ENCODE results near the gene TMEM138.

TMEM138 gene

DNA sequence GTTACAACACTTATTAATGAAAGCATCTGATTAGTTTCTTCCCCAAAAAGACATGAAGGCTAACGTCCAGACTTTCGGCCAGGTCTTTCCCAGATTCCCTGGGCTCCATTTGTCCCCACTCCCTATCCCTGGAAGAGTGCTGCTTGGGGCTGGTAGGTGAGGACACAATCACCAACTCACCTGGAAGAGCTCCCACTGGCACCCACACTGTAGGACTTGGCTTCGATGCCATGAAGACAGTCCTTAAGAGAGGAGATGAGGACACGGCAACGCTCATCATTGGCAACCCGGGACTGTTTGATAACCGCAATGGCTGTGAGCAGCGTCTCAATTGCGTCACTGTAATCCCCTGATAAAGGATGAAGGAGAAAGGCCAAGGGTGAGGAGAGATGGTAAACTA, 49.4 kb downstream of the TMEM138 start:
- no peak for DNase-seq

DNA sequence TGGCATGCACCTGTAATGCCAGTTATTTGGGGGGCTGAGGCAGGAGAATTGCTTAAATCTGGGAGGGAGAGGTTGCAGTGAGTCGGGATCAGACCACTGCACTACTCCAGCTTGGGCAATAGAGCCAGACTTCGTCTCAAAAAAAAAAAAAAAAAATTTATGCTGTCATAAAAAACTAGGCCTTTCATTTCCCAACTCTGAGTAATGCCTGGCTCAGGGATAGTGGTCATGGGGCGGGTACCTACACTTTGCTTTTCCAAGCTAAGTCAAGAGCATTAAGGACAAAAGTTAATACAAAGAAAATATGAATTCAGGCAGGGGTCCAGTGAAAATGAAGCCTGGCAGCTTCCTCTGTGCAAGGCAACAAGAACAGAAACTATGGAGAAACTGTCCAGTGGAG, 51.3 kb downstream of the TMEM138 start:
- no peak for DNase-seq

GRCh38 chr11:61414547-61414946, 52.4 kb downstream of the TMEM138 start:
- DNase-seq, result no peak

DNA sequence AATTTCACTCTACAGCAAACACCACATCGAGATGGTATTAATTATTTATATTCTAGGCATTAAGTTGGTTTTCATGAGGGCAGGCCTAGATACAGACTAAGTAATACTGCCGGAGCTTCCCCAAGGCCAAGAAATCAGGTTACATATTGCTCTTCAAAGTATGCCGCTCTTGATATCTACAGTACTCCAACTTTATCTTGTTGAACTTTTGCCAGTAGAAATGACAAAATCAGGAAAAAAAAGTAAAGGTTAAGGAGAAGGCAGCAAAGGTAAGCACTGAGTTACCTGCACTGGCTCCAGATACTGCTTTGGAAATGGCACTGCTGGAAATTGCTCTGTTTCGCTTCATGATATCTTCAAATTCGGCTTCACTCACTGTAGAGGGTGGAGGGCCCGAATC, 53.2 kb downstream of the TMEM138 start:
- no peak for DNase-seq

- no peak for DNase-seq
These were observed 54.8 kb downstream of the TMEM138 start for GRCh38 chr11:61416941-61417340.

GRCh38 chr11:61417670-61418069, 55.5 kb downstream of the TMEM138 start:
- no peak for DNase-seq

DNA sequence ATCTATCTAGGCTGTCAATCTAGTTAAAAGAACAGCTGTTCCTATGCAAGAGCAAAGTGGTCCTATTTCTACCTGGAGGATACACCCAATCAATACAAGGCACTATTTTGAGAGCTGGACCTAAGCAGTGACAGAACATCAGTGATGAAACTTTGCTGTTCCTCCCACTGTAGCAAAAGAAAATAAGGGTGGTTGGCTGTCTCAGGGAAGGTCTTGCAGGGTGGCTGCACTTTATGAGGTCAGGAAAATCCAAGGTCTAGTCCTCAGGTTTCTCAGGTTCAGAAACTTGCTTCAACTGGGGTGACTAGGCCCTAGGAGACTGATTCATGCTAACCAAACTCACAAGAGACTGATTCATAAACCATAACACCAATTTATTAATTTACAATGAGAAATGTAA, 56.0 kb downstream of the TMEM138 start:
- no peak for DNase-seq
